GM19468 (cell line): ENCODE results near the gene CCRL2.
"Not testable (repeated sequence)": the region's sequence is repeated elsewhere in the genome, so short reads cannot be mapped to it uniquely, and the experiment has no call there.

Source experiments
- ATAC-seq: cut with Tn5 transposase; IDR thresholded peaks from one replicate; pipeline ENCODE4 v1.9.1; 2021; ENCODE audit warnings: mild to moderate bottlenecking, moderate library complexity, moderate number of reproducible peaks; ENCODE audit not compliant: unreplicated experiment; ENCODE audit errors: extremely low read depth

Gene CCRL2

GRCh38 chr3:46422617-46423016, 15.6 kb downstream of the CCRL2 start:
- no peak for ATAC-seq

GRCh38 chr3:46423588-46423987, 16.5 kb downstream of the CCRL2 start:
- ATAC-seq, result no peak

- ATAC-seq, result not testable (repeated sequence)
Observed at GRCh38 chr3:46426476-46426875, 19.4 kb downstream of the CCRL2 start.

- ATAC-seq, result not testable (repeated sequence)
Observed at GRCh38 chr3:46427404-46427803, 20.3 kb downstream of the CCRL2 start.

GRCh38 chr3:46427916-46428833, 21.1 kb downstream of the CCRL2 start:
- no peak for ATAC-seq

GRCh38 chr3:46429250-46429649, 22.2 kb downstream of the CCRL2 start:
- no peak for ATAC-seq

GRCh38 chr3:46429671-46430070, 22.6 kb downstream of the CCRL2 start:
- no peak for ATAC-seq

GRCh38 chr3:46430879-46431278, 23.8 kb downstream of the CCRL2 start:
- ATAC-seq, result not testable (repeated sequence)

GRCh38 chr3:46431905-46432304, 24.8 kb downstream of the CCRL2 start:
- ATAC-seq, result not testable (repeated sequence)

- not testable (repeated sequence) for ATAC-seq
Observed at GRCh38 chr3:46433118-46433517, 26.1 kb downstream of the CCRL2 start.

GRCh38 chr3:46433841-46434240, 26.8 kb downstream of the CCRL2 start:
- no peak for ATAC-seq

GRCh38 chr3:46435081-46435726, 28.1 kb downstream of the CCRL2 start:
- ATAC-seq, result no peak

- no peak for ATAC-seq
Observed at GRCh38 chr3:46438831-46439230, 31.8 kb downstream of the CCRL2 start.

- ATAC-seq, result peak; percentile 30
Observed at GRCh38 chr3:46440531-46441294, 33.7 kb downstream of the CCRL2 start.

GRCh38 chr3:46442576-46443530, 35.8 kb downstream of the CCRL2 start:
- no peak for ATAC-seq

GRCh38 chr3:46447228-46447985, 40.3 kb downstream of the CCRL2 start:
- no peak for ATAC-seq

GRCh38 chr3:46448721-46449120, 41.7 kb downstream of the CCRL2 start:
- no peak for ATAC-seq

- ATAC-seq, result no peak
Observed at GRCh38 chr3:46449755-46450552, 42.9 kb downstream of the CCRL2 start.
